Dedifferentiated amniotic fluid mesenchymal stem cell (primary cell): ENCODE data around the gene LCE3B.
"Not testable (repeated sequence)": the region's sequence is repeated elsewhere in the genome, so short reads cannot be mapped to it uniquely, and the experiment has no call there.

ENCODE experiments used
- DNase-seq: peaks from one replicate; pipeline ENCODE4 v3.0.0-alpha.2; 2016; ENCODE audit errors: extremely low spot score

The LCE3B gene, protein sequence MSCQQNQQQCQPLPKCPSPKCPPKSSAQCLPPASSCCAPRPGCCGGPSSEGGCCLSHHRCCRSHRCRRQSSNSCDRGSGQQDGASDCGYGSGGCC

DNA sequence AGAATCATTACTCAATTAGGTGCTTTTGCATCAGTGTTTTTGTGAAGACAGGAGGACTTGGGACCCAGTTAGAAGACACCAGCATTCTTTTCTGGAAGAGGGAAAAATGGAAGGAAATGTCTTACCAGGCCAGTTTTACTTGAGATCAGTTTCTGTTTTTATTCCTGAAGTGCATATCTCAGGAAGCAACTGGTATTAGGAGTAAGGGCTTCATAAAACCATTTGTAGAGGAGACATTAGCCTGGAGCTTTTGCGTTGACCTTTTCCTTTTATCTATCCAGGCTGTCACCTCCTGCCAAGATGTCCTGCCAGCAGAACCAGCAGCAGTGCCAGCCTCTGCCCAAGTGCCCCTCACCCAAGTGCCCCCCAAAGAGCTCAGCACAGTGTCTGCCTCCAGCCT lies at the start of gene LCE3B:
TSS of gene LCE3B (plus strand) at position 301 of the 400 bp plus-strand sequence. CDS start at position 301, 0 bp downstream.
- DNase-seq: no peak

DNA sequence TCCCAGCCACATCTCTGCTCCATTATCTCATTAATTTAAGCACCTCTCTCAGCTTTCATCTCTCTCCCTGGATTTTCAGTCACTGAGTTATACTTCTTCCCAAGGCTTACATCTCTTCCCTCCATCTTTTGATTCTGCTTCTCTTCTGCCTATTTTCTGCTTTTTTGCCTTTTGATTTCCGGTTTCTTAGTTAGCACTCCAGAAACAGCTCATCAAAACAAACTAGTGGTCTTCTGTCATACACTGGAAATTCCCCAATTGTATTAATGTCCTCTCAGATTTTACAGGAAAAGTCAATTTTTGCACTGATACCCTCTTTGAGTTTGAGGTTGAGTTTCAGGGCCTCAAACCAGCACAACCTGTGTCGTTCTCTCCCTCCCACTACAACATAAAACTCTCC lies 48.5 kb upstream of the LCE3B start:
- no peak for DNase-seq

DNA sequence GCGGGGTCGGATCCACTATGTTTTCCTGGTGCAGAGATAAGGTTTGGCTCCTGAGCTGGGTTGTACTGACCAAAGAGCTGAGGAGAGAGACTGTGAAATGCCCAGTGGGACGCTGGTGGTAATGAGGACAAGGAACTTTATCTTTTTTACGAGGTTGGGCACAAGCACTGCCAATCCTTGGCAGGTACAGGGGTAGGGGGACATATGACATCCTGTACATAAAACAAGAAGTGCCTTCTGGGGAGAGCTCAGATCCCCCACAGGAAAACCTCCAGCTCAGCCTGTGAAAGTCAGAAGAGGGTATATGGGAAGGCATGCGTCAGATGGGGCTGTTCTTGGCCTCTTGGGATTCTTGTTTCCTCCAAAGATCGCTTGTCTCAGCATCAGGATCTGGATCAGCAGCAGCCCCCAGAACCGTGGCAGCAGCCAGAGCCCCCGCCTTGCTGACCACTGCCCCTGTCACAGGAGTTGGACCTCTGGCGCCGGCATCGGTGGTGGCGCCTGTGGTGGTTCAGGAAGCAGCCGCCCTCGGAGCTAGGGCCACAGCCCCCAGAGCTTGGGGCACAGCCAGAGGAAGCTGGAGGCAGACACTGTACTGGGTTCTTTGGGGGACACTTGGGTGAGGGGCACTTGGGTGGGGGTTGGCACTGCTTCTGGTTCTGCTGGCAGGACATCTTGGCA lies 47.9 kb upstream of the LCE3B start:
- no peak for DNase-seq

DNA sequence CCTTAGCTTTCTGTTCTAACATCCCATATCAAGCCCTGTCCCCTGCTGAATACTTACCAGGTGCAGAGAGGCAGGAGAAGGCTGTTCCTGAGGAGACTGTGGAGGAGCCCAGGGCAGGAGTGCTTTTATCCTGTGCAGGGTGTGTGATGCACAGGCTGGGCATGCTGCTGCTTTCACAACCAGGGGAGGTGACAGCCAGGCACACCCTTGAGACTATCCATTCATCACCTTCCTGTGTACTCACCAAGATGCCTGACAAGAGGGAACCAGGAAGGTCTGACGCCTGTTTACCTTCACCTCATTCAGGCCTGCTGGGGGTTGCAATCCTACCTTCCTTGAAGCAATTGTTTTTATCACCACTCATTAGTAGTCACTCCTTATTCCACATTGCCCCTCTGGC lies 46.9 kb upstream of the LCE3B start, which contains the start of gene LCE3E:
TSS of gene LCE3E (minus strand) at position 100 of the 400 bp plus-strand sequence. CDS start 572 bp downstream, outside the sequence.
- DNase-seq: no peak

DNA sequence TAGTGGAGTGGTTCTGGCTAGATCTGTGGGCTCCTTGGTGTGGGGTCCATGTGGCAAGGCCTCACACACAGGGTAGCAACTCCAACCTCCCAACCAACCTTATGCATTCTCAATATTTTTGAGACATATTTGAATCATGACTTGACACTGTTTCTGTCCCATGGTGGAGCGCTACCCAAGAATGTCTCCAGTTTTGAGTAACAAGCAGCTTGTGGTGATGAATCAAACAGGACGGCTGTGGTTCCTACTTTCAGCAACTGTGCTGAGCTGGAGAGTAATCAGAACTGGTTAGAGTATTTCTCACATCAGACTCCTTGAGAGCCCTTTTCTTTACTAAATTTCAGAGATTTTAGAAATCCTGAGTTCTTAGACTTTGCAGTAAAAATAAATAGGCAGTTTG lies 36.4 kb upstream of the LCE3B start:
- DNase-seq: no peak

DNA sequence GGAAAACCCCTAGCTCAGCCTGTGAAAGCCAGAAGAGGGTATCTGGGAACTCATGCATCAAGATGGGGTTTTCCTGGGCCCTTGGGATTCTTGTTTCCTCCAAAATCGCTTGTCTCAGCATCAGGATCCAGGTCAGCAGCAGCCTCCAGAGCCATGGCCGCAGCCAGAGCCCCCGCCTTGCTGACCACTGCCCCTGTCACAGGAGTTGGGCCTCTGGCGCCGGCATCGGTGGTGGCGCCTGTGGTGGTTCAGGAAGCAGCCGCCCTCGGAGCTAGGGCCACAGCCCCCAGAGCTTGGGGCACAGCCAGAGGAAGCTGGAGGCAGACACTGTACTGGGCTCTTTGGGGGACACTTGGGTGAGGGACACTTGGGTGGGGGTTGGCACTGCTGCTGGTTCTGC lies 34.1 kb upstream of the LCE3B start:
- DNase-seq: not testable (repeated sequence)

DNA sequence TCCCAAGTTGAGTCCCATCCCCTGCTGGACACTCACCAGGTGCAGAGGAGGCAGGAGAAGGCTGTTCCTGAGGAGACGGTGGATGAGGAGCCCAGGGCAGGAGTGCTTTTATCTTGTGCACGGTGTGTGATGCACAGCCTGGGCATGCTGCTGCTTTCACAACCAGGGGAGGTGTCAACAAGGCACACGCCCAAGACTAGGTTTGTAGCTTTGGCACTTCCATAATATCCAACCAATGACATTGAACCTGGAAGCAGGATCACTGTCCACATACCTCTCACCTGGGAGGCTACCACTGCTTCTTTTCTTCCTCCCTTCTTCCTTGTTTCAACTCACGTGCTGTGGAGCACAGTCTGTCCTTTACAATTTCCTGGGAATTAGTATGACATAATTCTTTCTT lies 33.2 kb upstream of the LCE3B start, which contains the start of gene LCE3D:
TSS of gene LCE3D (minus strand) at position 84 of the 400 bp plus-strand sequence. CDS start 580 bp downstream, outside the sequence.
- DNase-seq: no peak

DNA sequence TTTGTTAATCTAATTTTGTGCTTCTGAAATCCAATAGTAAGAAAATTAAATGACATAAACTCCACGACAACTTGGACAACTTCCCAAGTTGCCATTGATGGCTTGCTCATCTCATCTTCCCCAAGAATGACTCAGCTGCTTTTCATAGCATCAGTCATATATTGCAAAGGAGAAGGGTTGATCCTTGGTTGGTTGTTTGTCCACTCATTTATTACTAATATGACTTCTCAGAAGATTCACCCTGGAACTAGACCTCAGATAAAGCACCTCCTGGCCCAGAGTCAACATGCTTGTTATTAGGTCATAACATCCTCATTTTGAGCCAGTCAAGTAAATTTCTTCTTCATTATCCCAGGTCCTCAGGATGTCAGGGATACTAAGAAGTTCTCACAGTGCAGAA lies 31.0 kb upstream of the LCE3B start:
- no peak for DNase-seq

DNA sequence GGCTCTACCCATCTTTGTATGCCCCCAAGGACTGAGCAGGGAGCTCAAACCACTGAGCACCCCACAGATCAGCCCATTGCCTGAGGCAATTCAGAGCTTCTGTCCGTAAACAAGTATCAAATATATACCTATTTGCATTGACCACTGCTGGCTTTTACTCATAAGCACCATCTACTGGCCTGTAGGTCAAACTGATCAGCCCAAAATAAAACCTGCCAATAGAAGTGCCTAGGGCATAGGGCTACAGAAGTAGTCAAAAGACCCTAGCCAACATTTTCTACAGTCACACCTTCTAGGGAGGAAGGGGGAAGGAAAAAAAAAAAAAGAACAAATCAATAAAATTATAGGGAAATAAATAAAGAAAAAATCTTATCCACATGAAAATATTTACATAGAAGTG lies 28.0 kb upstream of the LCE3B start:
- DNase-seq: no peak

DNA sequence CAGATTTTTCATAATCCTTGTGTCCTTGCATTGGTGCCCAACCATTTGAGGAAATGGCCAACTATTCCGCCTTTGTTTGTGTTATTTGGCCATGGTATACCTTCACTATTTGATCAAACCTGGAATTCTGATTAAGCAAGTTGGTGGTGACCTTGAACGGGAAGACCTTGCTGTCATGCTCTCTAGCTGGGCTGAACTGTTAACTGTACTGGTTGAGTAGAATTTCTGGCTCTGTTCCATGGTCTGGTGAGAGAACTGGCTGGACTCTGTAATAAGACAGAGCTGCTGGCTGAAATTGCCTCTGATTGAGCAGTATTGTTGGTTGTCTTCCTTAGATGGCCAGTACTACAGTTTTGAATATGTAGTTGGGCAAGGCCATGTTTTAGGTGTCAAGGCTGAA lies 16.6 kb upstream of the LCE3B start:
- no peak for DNase-seq

DNA sequence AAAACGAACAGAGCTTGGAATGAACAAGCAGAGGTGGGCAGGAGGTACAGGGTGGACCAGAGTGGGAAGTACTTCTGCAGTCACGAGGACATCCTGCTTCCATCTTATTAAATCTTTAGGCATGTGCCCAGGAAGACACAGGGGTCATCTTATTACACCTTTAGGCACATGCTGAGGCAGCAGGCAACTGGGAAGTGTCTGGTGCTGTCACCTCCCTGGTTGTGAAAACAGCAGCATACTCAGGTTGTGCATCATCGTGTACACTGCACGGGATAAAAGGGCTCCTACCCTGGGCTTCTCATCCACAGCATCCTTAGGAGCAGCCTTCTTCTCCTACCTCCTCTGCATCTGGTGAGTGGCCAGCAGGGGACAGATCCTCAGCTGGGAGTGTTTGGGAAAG lies 13.7 kb upstream of the LCE3B start, which contains the start of gene LCE3C:
TSS of gene LCE3C (plus strand) at position 301 of the 400 bp plus-strand sequence. CDS start 498 bp downstream, outside the sequence.
- DNase-seq: no peak

DNA sequence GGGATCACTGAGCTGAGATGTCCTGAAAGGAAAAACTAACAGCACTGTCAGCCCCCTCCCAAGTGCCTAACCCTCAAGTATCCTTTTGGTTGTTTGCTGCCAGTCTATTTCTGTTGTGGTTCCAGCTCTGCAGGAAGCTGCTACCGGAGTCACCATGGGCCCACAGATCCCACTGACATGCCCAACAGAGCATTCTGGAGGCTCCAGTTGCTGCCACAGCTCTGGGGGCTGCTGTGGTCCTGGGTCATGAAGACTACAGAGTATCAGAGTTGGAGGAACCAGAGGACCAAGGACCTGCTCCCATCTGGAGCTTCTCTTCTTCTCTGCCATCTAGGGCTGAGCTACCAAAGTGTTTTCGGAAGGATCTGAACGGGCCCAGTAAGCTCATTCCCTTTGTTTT lies 8.4 kb downstream of the LCE3B start:
- no peak for DNase-seq

DNA sequence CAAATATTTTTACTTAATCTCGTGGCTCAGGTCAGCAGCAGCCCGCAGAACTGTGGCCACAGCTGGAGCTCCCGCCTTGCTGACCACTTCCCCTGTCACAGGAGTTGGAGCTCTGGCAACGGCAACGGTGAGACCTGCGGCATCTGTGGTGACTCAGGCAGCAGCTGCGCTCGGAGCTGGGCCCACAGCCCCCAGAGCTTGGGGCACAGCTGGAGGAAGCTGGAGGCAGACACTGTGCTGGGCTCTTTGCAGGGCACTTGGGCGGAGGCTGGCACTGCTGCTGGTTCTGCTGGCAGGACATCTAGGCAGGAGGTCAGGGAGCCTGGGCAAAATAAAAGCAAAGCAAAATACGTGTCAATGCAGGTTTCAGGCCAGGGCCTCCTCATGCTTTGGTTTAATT lies 9.2 kb downstream of the LCE3B start, which contains the start of gene LCE3A:
TSS of gene LCE3A (minus strand) at position 301 of the 400 bp plus-strand sequence. CDS start at position 301, 0 bp downstream.
- no peak for DNase-seq

DNA sequence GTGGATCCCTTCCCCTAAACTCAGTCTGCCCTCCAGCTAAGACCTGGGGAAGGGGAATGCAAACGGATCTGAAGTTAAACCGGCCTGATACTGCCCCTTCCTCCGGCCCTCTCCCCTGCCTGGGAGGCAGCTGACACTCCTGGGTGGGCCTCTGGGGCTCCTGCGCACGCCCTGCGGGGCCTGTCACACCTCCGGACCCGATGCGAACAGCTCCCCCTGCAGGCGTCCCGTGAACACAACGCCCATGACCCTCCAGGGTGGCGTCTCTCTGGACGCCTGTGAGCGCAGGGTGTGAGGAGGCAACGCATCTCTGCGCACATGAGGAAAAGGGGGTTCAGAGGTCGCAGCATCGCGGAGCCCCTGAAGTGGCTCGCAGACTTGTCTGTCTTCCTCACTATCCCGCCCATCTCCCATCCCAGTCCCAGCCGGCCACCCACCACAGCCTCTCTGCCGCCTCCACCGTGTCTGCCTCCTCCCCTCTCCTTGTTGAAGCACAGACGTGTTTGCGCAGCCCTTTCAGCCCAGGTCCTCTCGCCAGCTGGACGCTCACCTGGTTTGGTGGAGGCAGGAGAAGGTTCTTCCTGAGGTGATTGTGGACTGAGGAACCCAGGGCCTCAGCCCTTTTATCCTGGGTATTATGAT lies 9.7 kb downstream of the LCE3B start:
- DNase-seq: no peak

DNA sequence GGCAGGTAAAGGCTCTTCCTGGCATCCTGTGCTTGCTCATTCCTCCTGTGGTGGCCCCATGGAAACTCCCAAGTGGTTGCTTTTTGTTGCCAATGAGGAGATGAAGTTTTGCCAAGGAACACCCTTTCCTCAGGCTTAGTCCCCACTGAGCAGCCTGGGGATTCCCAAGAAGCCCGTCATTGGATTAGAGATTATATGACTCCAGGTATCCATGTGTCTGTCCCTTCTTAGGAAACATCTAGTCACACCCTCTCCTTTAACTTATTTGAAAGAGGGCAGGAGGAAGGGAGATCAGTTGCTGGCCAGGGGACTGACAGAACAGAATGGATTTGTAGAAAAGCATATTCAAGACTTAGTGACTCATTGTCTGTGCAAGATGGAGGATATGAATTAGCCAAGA lies 13.1 kb downstream of the LCE3B start:
- no peak for DNase-seq

DNA sequence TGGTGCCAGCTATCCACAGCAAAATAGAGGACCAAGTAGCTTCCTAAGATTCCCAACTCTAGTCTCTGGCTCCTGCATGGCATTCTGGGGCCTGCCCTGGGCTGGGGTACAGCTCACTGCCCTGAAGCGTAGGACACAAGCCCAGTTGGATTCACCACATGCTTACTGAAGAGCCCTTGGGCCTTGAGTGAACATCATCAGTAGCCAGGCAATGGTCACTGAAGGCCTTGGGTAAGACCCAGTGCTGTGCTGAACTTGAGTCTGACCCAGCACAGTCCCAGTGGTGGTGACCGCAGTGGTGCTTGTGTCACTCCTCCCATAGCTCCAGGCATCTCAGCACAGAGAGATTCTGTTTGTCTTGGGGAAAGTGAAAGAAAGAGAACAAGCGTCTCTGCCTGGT lies 17.0 kb downstream of the LCE3B start:
- no peak for DNase-seq

DNA sequence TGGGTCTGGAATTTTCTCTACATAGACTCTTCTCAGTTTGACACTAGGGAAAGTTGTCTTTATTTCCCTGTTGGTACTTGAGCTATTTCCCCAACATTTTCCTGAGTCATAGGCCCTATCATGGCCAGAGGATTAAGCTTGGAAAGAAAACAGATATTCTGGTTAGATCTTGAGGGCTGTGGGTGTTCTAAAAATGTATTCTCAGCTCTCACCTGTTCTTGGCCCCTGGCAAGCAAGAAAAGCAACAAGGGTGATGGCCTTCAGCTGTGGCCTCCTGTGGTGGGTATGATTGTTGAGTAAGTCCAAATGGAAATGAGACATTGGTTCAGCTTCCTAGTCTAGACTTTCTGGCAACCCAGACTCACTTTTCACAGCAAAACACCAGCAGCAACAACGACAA lies 26.7 kb downstream of the LCE3B start:
- DNase-seq: no peak

DNA sequence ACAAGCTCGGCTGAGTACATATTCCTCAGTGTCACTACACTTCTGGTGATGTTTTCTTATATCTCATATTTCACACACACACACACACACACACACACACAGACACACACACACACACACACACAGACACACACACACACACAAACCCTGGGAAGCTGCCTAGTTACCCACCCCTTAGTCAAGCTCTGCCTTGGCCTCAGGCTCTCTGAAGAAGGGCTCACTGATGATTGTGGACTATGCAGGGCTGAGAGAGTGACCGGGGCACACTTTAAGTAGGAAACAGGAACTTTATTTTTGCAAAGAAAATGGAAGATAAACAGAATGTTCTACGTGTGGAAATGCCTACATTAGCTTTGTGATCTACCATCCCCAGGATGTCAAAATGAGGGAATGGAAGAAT lies 30.3 kb downstream of the LCE3B start:
- DNase-seq: no peak

DNA sequence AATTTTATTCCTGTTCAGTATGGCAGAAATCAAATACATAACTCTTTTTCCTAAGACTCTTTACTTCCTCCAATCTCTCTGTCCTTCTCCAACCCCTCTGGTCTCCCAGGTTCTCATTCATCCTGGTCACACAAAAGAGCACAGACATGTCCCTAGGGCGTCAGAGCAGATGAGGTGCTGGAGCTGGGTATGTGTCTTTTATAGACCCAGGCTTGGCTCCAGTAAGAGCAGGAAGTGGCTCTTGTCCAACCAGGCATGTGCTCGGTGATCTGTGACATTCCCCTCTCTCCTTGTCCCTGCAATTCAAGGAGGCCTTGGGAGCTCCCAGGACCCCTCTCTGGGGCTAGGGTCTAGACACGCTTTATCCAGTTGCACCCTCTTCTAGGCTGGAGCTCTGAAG lies 31.5 kb downstream of the LCE3B start:
- no peak for DNase-seq

DNA sequence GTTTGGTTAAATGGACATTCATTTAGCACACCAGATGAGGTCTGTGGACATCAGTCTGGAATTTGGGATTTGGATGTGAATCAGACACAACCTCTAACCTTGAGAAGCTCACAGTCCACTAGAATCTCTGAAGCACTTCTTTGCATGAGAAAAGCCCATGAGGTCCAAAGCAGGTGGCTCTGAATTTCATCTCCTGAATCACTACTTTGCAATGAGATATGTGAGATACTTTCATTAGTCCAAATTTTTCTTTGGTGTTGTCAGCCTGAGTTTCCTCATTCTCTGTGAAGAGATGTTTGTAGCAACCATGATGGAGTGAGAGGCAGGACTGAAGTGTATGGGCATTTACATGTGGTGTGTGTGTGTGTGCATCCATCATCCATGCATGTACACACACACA lies 33.0 kb downstream of the LCE3B start:
- no peak for DNase-seq

DNA sequence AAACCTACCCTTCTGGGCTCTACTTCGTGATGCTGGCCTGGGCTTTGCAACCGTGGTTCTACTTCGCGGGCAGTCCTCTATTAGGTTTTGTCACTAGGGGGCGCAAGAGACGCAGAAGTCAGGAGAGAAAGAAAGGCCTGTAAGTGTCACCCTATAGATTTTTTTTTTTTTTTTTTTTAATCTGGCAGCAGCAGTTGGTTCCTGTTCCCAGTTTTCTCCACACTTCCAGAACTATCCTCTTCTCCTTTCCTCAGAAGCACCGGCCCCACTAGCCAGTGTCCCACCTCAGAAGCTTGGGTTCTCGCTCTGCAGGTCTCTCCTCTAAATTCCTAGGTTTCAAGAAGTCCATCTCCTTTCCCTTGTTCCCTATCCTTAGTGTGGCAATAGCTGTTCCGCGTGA lies 40.5 kb downstream of the LCE3B start:
- DNase-seq: peak; percentile 16

DNA sequence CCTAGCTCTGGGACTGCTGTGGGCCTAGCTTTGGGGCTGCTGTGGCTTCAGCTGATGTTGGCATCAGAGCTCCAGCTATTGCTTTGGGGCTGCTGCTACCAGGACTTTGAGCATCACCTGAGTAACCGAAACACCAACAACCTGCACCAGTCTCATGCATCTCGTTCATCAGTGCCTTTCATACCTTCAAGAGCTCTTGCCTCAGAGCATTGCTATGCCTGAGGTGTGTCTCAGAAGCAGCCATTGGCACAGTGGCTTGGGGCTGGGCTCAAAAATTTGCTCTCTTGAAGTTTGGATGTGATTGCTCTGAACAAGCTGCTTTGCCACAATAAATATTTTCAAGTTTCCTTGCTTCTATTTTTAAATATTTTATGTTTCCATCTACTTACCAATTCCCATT lies 42.8 kb downstream of the LCE3B start:
- no peak for DNase-seq

DNA sequence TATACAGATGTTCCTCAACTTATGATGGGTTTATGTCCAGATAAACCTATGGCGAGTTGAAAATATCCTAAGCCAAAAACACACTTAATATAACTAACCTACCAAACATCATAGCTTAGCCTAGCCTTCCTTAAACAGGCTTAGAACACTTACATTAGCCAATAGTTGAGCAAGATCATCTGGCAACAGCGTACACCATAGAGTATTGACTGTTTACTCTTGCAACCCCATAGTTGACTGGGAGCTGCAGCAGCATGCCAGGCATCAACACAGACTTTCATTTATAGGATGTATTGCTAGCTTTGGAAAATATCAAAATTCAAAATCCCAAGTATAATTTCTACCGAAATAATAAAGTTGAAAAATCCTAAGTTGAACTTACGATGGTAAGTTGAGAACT lies 44.1 kb downstream of the LCE3B start:
- DNase-seq: no peak
